ENCODE measurements around the gene WBP2NL.

GRCh38 chr22:42073621-42074041, 75.0 kb downstream of the WBP2NL start:
- no peak for TF ChIP-seq CTCF (IDR thresholded peaks at IDR 0.05)
- TF ChIP-seq POLR2A (IDR thresholded peaks at IDR 0.05), result no peak

Measured in thyroid gland (tissue), 4 donors.